Muscle layer of colon (tissue), 2 donors: ENCODE data around the gene NINJ2.

ENCODE experiments used
- H3K27ac ChIP-seq: one replicate; pipeline ENCODE4 v1.7.0; 2013; ENCODE audit warnings: low read depth, mild to moderate bottlenecking, low read length, moderate library complexity
- H3K27me3 ChIP-seq, 2 donors: one replicate each; pipeline ENCODE4 v1.7.0; 2013; ENCODE audit warnings: low read length in 2 of 2, mild to moderate bottlenecking in 2 of 2; ENCODE audit not compliant: insufficient read depth in 2 of 2, control insufficient read depth in 1 of 2
- H3K36me3 ChIP-seq: one replicate; pipeline ENCODE4 v1.7.0; 2013; ENCODE audit warnings: mild to moderate bottlenecking, low read length; ENCODE audit not compliant: insufficient read depth
- H3K4me1 ChIP-seq: one replicate; pipeline ENCODE4 v1.7.0; 2013; ENCODE audit warnings: mild to moderate bottlenecking, low read length; ENCODE audit not compliant: insufficient read depth
- H3K4me3 ChIP-seq, 2 donors: one replicate each; pipeline ENCODE4 v1.7.0; 2013; ENCODE audit warnings: low read length in 2 of 2, low read depth in 1 of 2, mild to moderate bottlenecking in 1 of 2, moderate library complexity in 1 of 2
- H3K9ac ChIP-seq: one replicate; pipeline ENCODE4 v1.7.0; 2013; ENCODE audit warnings: low read length
- H3K9me3 ChIP-seq: one replicate; pipeline ENCODE4 v1.7.0; 2013; ENCODE audit warnings: mild to moderate bottlenecking, low read length
- donor health status: abdominal sarcoma.
- donor health status: Adenocarcinoma of cecum.

The NINJ2 gene

DNA sequence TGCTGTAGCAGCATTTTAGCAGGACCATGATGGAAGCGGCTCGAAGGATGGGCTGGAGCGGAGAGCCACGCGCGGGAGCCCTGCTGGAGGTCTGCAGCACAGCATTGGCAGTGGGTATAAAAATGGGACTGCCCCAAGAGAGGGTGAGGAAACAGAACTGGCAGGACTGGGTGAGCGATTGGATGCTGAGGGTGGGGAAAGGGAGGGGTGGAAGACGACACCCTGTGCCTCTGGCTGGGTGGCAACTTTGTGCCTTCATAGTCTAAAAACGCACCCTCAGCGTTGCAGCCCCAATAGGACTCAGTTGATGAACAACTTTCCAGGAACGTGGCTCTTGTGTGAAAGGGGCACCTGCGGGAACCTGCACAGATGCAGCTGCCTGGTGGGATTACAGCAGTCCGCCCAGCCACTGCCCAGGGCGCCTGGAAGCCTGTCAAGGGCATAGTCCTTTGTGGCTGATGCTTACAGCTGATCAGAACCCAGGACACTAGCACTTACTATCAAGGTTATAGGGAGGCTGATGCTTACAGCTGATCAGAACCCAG, 73.0 kb downstream of the NINJ2 start:
- Histone ChIP-seq H3K4me3 (no peak overlapping the region), H3K27me3 (no peaks in the 10 kb centered on the region), H3K27ac (no peak overlapping the region), H3K4me1 (no peaks in the 10 kb centered on the region), H3K9ac (no peak overlapping the region), H3K36me3 (no peaks in the 10 kb centered on the region), H3K9me3 (no peaks in the 10 kb centered on the region)

DNA sequence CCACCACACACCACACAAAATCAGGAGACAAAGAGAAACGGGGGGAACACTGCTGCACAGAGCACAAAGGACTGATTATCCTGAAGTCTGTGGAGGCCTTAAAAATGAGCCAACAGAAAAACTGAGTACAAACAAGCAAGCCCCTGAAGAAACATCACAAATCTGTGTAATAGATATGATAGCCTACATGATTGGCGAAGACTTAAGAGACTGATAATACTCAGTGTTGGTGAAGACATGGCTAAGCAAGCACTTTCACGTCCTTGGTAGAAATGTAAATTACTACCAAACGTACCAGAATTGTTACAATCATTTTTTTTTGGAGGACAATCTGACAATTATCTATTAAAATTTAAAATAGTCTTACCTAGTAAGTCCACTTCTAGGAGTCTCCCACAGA, 74.6 kb downstream of the NINJ2 start:
- no peaks in the 10 kb centered on the region for H3K9me3 ChIP-seq
- H3K4me3 ChIP-seq, result no peak overlapping the region
- no peaks in the 10 kb centered on the region for H3K36me3 ChIP-seq
- no peak overlapping the region for H3K27ac ChIP-seq
- no peaks in the 10 kb centered on the region for H3K4me1 ChIP-seq
- H3K9ac ChIP-seq, result no peak overlapping the region
- no peaks in the 10 kb centered on the region for H3K27me3 ChIP-seq

DNA sequence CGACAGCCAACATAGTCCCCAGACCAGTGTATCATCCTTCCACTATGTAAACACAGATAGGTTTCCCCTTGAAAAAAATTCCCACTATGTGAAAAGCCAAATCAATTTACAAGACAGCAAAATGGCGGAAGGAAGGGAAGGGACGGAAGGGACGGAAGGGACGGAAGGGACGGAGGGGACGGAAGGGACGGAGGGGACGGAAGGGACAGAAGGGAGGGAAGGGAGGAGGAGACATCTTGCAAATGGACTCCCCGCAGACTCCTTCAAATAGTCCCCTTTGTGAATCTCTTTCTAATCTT, 75.3 kb downstream of the NINJ2 start:
- H3K9me3 ChIP-seq, result no peaks in the 10 kb centered on the region
- no peak overlapping the region for H3K4me3 ChIP-seq
- H3K36me3 ChIP-seq, result no peaks in the 10 kb centered on the region
- no peak overlapping the region for H3K9ac ChIP-seq
- no peaks in the 10 kb centered on the region for H3K27me3 ChIP-seq
- no peak overlapping the region for H3K27ac ChIP-seq
- no peaks in the 10 kb centered on the region for H3K4me1 ChIP-seq

DNA sequence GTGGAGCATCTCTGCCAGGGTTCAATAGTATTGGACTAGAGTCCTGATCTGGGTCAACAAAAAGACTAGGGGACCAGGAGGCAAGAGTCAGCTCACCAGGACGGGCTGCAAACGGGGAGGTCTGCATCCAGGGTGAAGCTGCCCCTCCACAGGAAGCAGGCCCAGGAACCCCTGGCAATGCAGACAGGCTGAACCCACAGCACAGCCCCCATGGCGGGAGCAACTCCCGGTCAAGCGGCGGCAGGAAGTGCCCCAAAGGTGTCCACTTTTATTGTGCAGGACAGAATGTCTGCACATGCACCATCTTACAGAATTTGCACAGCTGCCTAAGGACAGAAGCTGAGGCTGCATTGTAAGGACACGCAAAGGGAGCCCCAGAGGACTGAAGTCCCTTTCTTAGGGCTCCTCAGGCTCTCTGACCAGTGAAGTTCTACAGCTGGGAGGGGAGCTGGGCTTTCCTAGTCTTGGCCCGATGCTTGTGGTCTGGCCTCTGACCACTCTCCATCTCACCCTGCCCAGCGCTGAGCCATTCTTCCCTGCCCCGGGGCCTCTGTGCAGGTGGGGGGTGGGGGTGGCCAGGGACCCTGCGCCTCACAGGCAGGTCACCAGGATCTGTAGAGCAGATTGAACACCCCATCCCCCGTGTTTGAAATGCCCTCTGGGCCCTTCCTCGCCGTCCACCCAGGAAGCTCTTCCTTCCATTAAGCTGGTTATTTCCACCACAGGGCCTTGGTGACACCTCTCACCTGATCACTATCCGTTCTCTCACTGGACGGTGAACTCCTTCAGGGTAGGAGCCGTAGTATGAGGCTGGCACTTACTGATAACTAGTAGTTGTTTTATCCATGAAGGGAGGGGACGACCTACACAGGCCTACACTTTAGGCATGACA, 75.9 kb downstream of the NINJ2 start:
- no peaks in the 10 kb centered on the region for H3K36me3 ChIP-seq
- H3K27me3 ChIP-seq, result no peaks in the 10 kb centered on the region
- H3K9ac ChIP-seq, result no peak overlapping the region
- H3K4me3 ChIP-seq, result no peak overlapping the region
- no peaks in the 10 kb centered on the region for H3K9me3 ChIP-seq
- no peak overlapping the region for H3K27ac ChIP-seq
- no peaks in the 10 kb centered on the region for H3K4me1 ChIP-seq

DNA sequence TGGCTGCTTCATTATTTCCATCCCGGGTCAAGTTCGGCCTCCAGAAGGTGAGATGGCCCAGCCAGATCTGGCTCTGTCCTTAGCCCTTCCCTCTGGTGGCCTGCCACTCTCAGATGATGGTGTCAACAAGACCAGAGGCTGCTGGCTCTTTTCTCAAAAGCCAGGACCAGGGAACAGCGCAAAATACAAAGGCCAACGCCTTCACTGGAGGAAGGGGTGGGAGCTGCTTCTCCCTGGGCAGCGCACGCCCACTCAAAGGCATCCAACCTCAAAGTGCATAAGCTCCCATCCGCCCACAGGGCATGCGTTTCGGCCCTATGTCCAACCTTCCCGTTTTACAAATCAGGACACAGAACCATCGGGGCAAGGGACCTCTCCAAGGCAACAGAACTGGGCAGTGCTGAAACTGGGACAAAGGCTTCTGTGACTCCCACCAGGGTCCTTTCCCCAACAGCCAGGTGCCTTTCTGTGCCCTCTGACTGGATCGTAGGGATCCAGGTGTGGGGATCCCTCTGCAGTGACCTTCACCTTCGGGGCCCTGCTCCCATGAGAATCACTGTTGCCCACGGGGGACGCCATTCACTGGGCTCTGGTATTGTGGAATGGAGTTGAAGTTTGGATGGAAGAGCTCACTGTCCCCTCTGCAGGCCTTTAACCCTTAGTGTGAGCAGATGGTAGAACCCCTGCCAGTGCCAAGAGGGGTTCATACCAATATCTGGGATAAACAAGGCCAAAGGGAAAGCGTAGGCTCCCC, 76.8 kb downstream of the NINJ2 start:
- no peak overlapping the region for H3K4me3 ChIP-seq
- H3K9me3 ChIP-seq, result no peaks in the 10 kb centered on the region
- H3K4me1 ChIP-seq, result no peaks in the 10 kb centered on the region
- no peaks in the 10 kb centered on the region for H3K36me3 ChIP-seq
- H3K27me3 ChIP-seq, result no peaks in the 10 kb centered on the region
- H3K9ac ChIP-seq, result no peak overlapping the region
- no peak overlapping the region for H3K27ac ChIP-seq

DNA sequence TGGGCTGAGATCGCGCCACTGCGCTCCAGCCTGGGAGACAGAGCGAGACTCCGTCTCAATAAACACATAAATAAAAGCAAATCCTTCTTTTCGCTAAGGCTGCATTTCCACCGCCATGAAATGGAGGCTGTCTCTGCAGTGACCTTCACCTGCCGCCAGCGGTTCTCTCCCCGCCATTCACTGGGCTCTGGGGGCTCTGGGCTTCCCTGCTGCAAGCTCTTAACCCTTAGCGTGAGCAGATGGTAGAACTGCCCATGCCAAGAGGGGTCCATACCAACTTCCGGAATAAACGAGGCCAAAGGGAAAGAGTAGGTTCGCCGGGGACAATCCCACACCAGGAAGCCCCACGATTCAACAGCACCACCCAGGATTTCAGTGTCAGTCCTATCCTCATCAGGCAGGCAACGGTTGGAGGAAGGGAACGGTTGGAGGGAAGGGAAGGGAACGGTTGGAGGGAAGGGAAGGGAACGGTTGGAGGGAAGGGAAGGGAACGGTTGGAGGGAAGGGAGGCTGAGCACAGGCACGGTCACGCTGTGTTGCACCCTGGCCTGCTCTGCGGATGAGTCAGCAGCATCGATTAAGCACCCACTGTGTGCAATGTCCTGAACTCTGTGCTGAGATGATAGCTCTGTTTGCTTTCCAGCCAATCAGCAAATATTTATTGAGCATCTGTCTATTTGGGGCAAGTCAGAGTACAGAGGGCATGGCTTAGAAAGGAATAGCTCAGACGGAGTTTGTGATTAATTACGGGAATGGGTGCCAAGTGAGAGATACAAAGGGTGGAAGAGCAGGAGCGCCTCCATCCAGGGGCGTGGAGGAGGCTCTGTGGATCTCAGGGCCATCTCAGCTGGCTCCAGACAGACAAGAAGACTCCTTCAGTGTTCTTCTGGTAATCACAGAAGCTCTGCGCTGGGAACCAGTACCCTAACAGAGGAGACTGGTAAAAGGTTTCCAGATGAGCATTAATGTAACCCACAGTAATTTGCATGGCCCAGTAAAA, 77.9 kb downstream of the NINJ2 start:
- Histone ChIP-seq H3K27ac (no peak overlapping the region), H3K36me3 (no peaks in the 10 kb centered on the region), H3K9ac (no peak overlapping the region), H3K4me1 (no peaks in the 10 kb centered on the region), H3K9me3 (no peaks in the 10 kb centered on the region), H3K4me3 (no peak overlapping the region), H3K27me3 (no peaks in the 10 kb centered on the region)

DNA sequence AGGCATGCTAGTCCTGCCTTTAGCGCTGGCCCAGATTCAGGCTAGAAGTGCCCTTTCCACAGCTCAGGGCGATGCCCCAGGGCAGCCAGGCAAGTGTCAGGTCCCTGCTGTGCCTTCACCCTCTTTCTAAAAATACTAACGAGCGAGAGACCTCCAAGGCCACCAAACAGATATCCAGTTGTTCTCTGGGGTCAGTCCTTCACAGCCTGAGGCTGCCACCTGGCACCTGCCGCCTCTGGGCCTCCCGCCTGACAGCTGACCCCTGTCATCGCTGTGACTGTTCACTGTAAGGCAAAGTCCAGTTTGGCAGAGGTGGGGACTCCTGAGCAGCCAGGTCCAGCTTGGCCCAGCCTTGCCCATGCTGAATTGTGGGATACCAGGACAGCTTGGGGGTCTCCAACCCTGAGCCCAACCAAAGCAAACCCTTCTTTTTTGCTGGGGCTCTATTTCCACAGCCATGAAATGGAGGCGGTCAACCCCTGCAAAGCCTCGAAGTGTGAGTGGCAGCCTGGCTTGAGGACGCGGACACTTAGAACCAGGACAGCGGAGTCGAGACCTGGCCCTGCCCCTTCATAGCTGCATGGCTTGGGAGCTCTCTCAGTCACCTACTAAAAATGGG, 79.9 kb downstream of the NINJ2 start:
- Histone ChIP-seq H3K27me3 (no peaks in the 10 kb centered on the region), H3K36me3 (no peaks in the 10 kb centered on the region), H3K4me1 (no peaks in the 10 kb centered on the region), H3K9me3 (no peaks in the 10 kb centered on the region), H3K9ac (no peak overlapping the region), H3K4me3 (no peak overlapping the region), H3K27ac (no peak overlapping the region)

DNA sequence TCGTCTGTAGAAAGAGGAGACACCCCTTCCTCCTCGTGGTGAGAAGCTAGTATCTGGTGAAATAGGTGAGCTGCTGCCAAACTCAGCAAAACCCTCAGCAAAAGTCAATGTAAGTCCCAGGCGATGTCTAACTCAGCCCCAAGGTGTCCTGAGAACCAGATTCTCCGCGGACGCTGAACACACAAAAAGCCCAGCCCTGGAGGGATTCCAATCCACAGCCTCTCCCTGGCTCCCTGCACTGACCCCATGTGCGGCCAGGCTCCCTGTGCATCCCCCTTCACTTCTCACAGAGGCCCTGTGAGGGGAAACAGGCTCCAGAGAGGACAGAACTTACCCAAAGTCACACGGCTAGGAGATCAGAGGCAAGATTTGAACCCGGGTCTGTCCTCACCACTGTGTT, 81.5 kb downstream of the NINJ2 start:
- H3K27me3 ChIP-seq, result no peaks in the 10 kb centered on the region
- no peaks in the 10 kb centered on the region for H3K9me3 ChIP-seq
- no peak overlapping the region for H3K27ac ChIP-seq
- no peaks in the 10 kb centered on the region for H3K4me1 ChIP-seq
- no peak overlapping the region for H3K4me3 ChIP-seq
- H3K36me3 ChIP-seq, result no peaks in the 10 kb centered on the region
- H3K9ac ChIP-seq, result no peak overlapping the region

DNA sequence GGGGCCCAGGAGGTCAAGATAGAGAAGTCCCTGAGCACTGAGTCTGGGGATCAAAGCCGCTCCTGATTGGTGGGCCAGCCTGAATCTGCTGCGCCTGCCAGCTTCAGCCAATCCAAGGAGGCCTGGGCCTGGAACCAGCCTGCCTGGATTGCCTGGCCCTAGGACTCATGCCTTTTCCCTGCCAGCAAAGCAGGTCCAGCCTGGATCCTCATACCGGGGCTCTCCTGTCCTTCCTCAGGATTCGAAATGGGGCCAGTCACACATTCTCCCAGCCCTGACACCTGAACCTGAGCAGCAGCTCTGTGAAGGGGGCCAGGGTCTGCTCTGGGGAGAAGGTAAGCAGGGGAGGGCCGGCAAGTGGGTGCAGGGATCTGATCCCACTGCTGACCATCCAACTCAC, 81.9 kb downstream of the NINJ2 start:
- no peak overlapping the region for H3K27ac ChIP-seq

DNA sequence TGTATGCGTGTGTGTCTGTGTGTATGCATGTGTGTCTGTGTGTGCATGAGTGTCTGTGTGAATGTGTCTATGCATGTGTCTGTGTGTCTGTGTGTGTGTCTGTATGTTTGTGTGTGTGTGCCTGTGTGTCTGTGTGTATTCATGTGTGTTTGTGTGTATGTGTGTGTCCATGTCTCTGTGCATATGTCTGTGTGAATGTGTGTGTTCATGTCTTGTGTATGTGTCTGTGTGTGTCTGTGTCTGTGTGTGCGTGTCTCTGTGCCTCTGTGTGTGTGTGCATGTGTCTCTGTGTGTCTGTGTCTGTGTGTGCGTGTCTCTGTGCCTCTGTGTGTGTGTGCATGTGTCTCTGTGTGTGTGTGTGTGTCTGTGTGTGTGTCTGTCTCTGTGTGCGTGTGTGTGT, 82.4 kb downstream of the NINJ2 start:
- Histone ChIP-seq H3K4me3 (no peak overlapping the region), H3K9me3 (no peaks in the 10 kb centered on the region), H3K27me3 (no peaks in the 10 kb centered on the region), H3K36me3 (no peaks in the 10 kb centered on the region), H3K27ac (no peak overlapping the region), H3K9ac (no peak overlapping the region), H3K4me1 (peaks cover 6% of the 10 kb centered on the region)

More for the DNA sequence above, 81.9 kb downstream of the NINJ2 start:
- H3K4me1 ChIP-seq, result peaks cover 2% of the 10 kb centered on the region
- H3K9me3 ChIP-seq, result no peaks in the 10 kb centered on the region
- no peak overlapping the region for H3K9ac ChIP-seq
- H3K36me3 ChIP-seq, result no peaks in the 10 kb centered on the region
- no peak overlapping the region for H3K4me3 ChIP-seq
- H3K27me3 ChIP-seq, result no peaks in the 10 kb centered on the region
